Parathyroid adenoma (tissue), 2 donors: ENCODE results near the gene RMND5A.

Source experiments
- H2AFZ ChIP-seq: fragments of 300-600 bp; sonication (generic); one replicate; pipeline ENCODE4 v1.7.0; 2017; ENCODE audit warnings: antibody characterized with exemption, mild to moderate bottlenecking
- H3K27ac ChIP-seq: fragments of 300-600 bp; sonication (generic); one replicate; pipeline ENCODE4 v1.7.0; 2017
- H3K27me3 ChIP-seq: fragments of 300-600 bp; sonication (generic); one replicate; pipeline ENCODE4 v1.7.0; 2017; ENCODE audit warnings: low read length; ENCODE audit not compliant: control insufficient read depth, insufficient read depth
- H3K36me3 ChIP-seq: fragments of 300-600 bp; sonication (generic); one replicate; pipeline ENCODE4 v1.7.0; 2017; ENCODE audit warnings: low read length; ENCODE audit not compliant: control insufficient read depth, insufficient read depth
- H3K4me1 ChIP-seq: fragments of 300-600 bp; sonication (generic); one replicate; pipeline ENCODE4 v1.7.0; 2017; ENCODE audit warnings: control low read depth
- H3K4me2 ChIP-seq: fragments of 300-600 bp; sonication (generic); one replicate; pipeline ENCODE4 v1.7.0; 2017; ENCODE audit warnings: low read length
- H3K4me3 ChIP-seq: fragments of 300-600 bp; sonication (generic); one replicate; pipeline ENCODE4 v1.7.0; 2017; ENCODE audit warnings: low read depth, low read length
- H3K79me2 ChIP-seq: fragments of 300-600 bp; sonication (generic); one replicate; pipeline ENCODE4 v1.7.0; 2017; ENCODE audit warnings: control low read depth
- H3K9ac ChIP-seq: fragments of 300-600 bp; sonication (generic); one replicate; pipeline ENCODE4 v1.7.0; 2017; ENCODE audit warnings: mild to moderate bottlenecking
- H3K9me3 ChIP-seq: fragments of 300-600 bp; sonication (generic); one replicate; pipeline ENCODE4 v1.7.0; 2017; ENCODE audit warnings: low read length; ENCODE audit not compliant: control insufficient read depth
- CTCF ChIP-seq: fragments of 300-600 bp; sonication (generic); IDR thresholded peaks from one replicate; pipeline ENCODE4 v1.7.0; 2017; ENCODE audit warnings: antibody characterized with exemption, mild to moderate bottlenecking
- donor health status: primary hyperparathyroidism.

Gene RMND5A

GRCh38 chr2:86821842-86822241 lies 101.8 kb downstream of the RMND5A start:
- Histone ChIP-seq H3K4me3 (no peak overlapping the region), H3K27ac (no peak overlapping the region), H3K27me3 (no peaks in the 10 kb centered on the region), H3K4me1 (no peaks in the 10 kb centered on the region), H3K4me2 (no peak overlapping the region), H3K79me2 (no peaks in the 10 kb centered on the region), H3K36me3 (no peaks in the 10 kb centered on the region), H2AFZ (no peak overlapping the region), H3K9ac (no peak overlapping the region), H3K9me3 (no peaks in the 10 kb centered on the region)
- no peak for TF ChIP-seq CTCF

- Histone ChIP-seq H3K4me3 (no peak overlapping the region), H3K4me1 (no peaks in the 10 kb centered on the region), H3K9me3 (no peaks in the 10 kb centered on the region), H3K9ac (no peak overlapping the region), H3K27me3 (no peaks in the 10 kb centered on the region), H3K36me3 (no peaks in the 10 kb centered on the region), H2AFZ (no peak overlapping the region), H3K27ac (no peak overlapping the region), H3K79me2 (no peaks in the 10 kb centered on the region), H3K4me2 (no peak overlapping the region)
- TF ChIP-seq CTCF = no peak
Observed at GRCh38 chr2:86822668-86823345, 102.7 kb downstream of the RMND5A start.

GRCh38 chr2:86825036-86825692 lies 105.1 kb downstream of the RMND5A start:
- Histone ChIP-seq H3K27me3 (no peaks in the 10 kb centered on the region), H3K36me3 (no peaks in the 10 kb centered on the region), H3K9ac (no peak overlapping the region), H3K27ac (no peak overlapping the region), H3K4me2 (no peak overlapping the region), H2AFZ (no peak overlapping the region), H3K9me3 (no peaks in the 10 kb centered on the region), H3K4me1 (no peaks in the 10 kb centered on the region), H3K79me2 (no peaks in the 10 kb centered on the region), H3K4me3 (no peak overlapping the region)
- no peak for TF ChIP-seq CTCF

GRCh38 chr2:86825693-86826381 lies 105.7 kb downstream of the RMND5A start:
- Histone ChIP-seq H3K9ac (no peak overlapping the region), H3K4me1 (no peaks in the 10 kb centered on the region), H3K4me2 (no peak overlapping the region), H3K27ac (no peak overlapping the region), H3K9me3 (no peaks in the 10 kb centered on the region), H2AFZ (no peak overlapping the region), H3K27me3 (no peaks in the 10 kb centered on the region), H3K36me3 (no peaks in the 10 kb centered on the region), H3K4me3 (no peak overlapping the region), H3K79me2 (no peaks in the 10 kb centered on the region)
- no peak for TF ChIP-seq CTCF
